Immature natural killer cell (primary cell): ENCODE data around the gene FOXJ3. TPM values are rescaled to one million over a fixed set of nuclear protein-coding genes. Genes with fewer than 3 reads are reported as not detected.

Experiments
- DNase-seq, 3 donors: peaks; one replicate each; pipeline ENCODE4 v3.0.0; 2022; ENCODE audit warnings: mixed read lengths in 1 of 3
- H3K27ac Mint-ChIP-seq, 6 donors: one replicate each; pipeline ENCODE4 v1.8.0; 2020; ENCODE audit warnings: mixed read lengths in 6 of 6, mild to moderate bottlenecking in 5 of 6, inconsistent platforms in 4 of 6, moderate library complexity in 3 of 6
- H3K27me3 Mint-ChIP-seq, 3 donors: one replicate each; pipeline ENCODE4 v1.8.0; 2020 to 2021; ENCODE audit warnings: low read depth in 3 of 3, mild to moderate bottlenecking in 3 of 3, mixed read lengths in 3 of 3, moderate library complexity in 3 of 3, inconsistent platforms in 1 of 3
- H3K36me3 Mint-ChIP-seq, 3 donors: one replicate each; pipeline ENCODE4 v1.8.0; 2020; ENCODE audit warnings: mixed read lengths in 3 of 3, inconsistent platforms in 2 of 3, mild to moderate bottlenecking in 2 of 3
- H3K4me1 Mint-ChIP-seq, 2 donors: one replicate each; pipeline ENCODE4 v1.8.0; 2020; ENCODE audit warnings: inconsistent platforms in 2 of 2, mild to moderate bottlenecking in 2 of 2, mixed read lengths in 2 of 2, moderate library complexity in 1 of 2
- H3K4me3 Mint-ChIP-seq, 5 donors: one replicate each; pipeline ENCODE4 v1.8.0; 2020; ENCODE audit warnings: mild to moderate bottlenecking in 5 of 5, mixed read lengths in 5 of 5, inconsistent platforms in 3 of 5, moderate library complexity in 3 of 5
- H3K9me3 Mint-ChIP-seq, 6 donors: one replicate each; pipeline ENCODE4 v1.8.0; 2020; ENCODE audit warnings: mild to moderate bottlenecking in 6 of 6, mixed read lengths in 6 of 6, inconsistent platforms in 4 of 6, moderate library complexity in 3 of 6
- polyA plus RNA-seq, 3 donors: library from polyadenylated mRNA; unstranded; fragments of 300-500 nt; fragmentation: Illumina TruSeq; gene quantifications; one replicate each; pipeline ENCODE4 v1.2.3, GENCODE V29; 2021

Gene FOXJ3
- polyA plus RNA-seq, 3 donors from 2014 or later, result 16.3 to 32.3 (median 24.5) TPM

GRCh38 chr1:42179900-42180329, 155.1 kb downstream of the FOXJ3 start:
- peaks cover 7 to 14% of the 10 kb centered on the region in 2 donors for H3K4me1 Mint-ChIP-seq
- H3K27ac Mint-ChIP-seq, result peak overlapping the region in 3 of 6 donors; percentile 12 to 58 (median 34)
- no peak for DNase-seq
- H3K4me3 Mint-ChIP-seq, result no peak overlapping the region
- peaks cover 0 to 5% (median under 1%) of the 10 kb centered on the region in 3 donors for H3K27me3 Mint-ChIP-seq
- H3K9me3 Mint-ChIP-seq, result no peaks in the 10 kb centered on the region
- H3K36me3 Mint-ChIP-seq, result peaks cover 8 to 17% (median 9%) of the 10 kb centered on the region in 3 donors

- H3K4me3 Mint-ChIP-seq, result no peak overlapping the region
- no peak overlapping the region for H3K27ac Mint-ChIP-seq
- no peaks in the 10 kb centered on the region for H3K9me3 Mint-ChIP-seq
- peaks cover 4 to 13% (median 9%) of the 10 kb centered on the region in 3 donors for H3K36me3 Mint-ChIP-seq
- peaks cover 0 to 6% (median 2%) of the 10 kb centered on the region in 3 donors for H3K27me3 Mint-ChIP-seq
- no peak for DNase-seq
- peaks cover 7 to 14% of the 10 kb centered on the region in 2 donors for H3K4me1 Mint-ChIP-seq
These were observed 155.8 kb downstream of the FOXJ3 start for GRCh38 chr1:42179275-42179674.

GRCh38 chr1:42178249-42178648, 156.8 kb downstream of the FOXJ3 start:
- Mint-ChIP-seq H3K4me1 (peaks cover 7 to 14% of the 10 kb centered on the region in 2 donors), H3K36me3 (peaks cover 4 to 13% (median 9%) of the 10 kb centered on the region in 3 donors)

GRCh38 chr1:42177541-42177981, 157.5 kb downstream of the FOXJ3 start:
- no peak for DNase-seq
- Mint-ChIP-seq H3K27me3 (peaks cover 0 to 7% (median 2%) of the 10 kb centered on the region in 3 donors), H3K27ac (no peak overlapping the region)

More at GRCh38 chr1:42178249-42178648, 156.8 kb downstream of the FOXJ3 start:
- DNase-seq, result no peak
- Mint-ChIP-seq H3K27ac (peak overlapping the region in 1 of 6 donors; percentile 24), H3K4me3 (no peak overlapping the region), H3K27me3 (peaks cover 0 to 9% (median 2%) of the 10 kb centered on the region in 3 donors), H3K9me3 (no peaks in the 10 kb centered on the region)

GRCh38 chr1:42176902-42177519, 158.0 kb downstream of the FOXJ3 start:
- Mint-ChIP-seq H3K27ac (no peak overlapping the region), H3K4me1 (peaks cover 7 to 14% of the 10 kb centered on the region in 2 donors), H3K4me3 (no peak overlapping the region), H3K27me3 (peaks cover 0 to 7% (median 4%) of the 10 kb centered on the region in 3 donors), H3K9me3 (no peaks in the 10 kb centered on the region), H3K36me3 (peaks cover 4 to 13% (median 9%) of the 10 kb centered on the region in 3 donors)
- DNase-seq, result peak; percentile 16 to 29 (median 17)

More at GRCh38 chr1:42177541-42177981, 157.5 kb downstream of the FOXJ3 start:
- Mint-ChIP-seq H3K36me3 (peaks cover 4 to 13% (median 9%) of the 10 kb centered on the region in 3 donors), H3K4me3 (no peak overlapping the region), H3K9me3 (no peaks in the 10 kb centered on the region), H3K4me1 (peaks cover 7 to 14% of the 10 kb centered on the region in 2 donors)

- Mint-ChIP-seq H3K4me3 (no peak overlapping the region), H3K27ac (no peak overlapping the region), H3K36me3 (peaks cover 0 to 9% (median 7%) of the 10 kb centered on the region in 3 donors), H3K9me3 (no peaks in the 10 kb centered on the region), H3K27me3 (peaks cover 2 to 4% (median 4%) of the 10 kb centered on the region in 3 donors), H3K4me1 (peaks cover under 1 to 5% of the 10 kb centered on the region in 2 donors)
- DNase-seq, result no peak
These were observed 159.6 kb downstream of the FOXJ3 start for GRCh38 chr1:42175314-42176054.

- Mint-ChIP-seq H3K27me3 (peaks cover 2 to 4% (median 4%) of the 10 kb centered on the region in 3 donors), H3K36me3 (peaks cover 0 to 3% (median under 1%) of the 10 kb centered on the region in 3 donors), H3K4me3 (no peak overlapping the region), H3K27ac (no peak overlapping the region), H3K9me3 (no peaks in the 10 kb centered on the region), H3K4me1 (no peaks in the 10 kb centered on the region)
- DNase-seq, result no peak
These were observed 160.9 kb downstream of the FOXJ3 start for GRCh38 chr1:42173961-42174735.

- peak; percentile 41 to 62 (median 48) for DNase-seq
- Mint-ChIP-seq H3K27me3 (peaks cover 2 to 7% (median 5%) of the 10 kb centered on the region in 3 donors), H3K9me3 (no peaks in the 10 kb centered on the region), H3K4me1 (no peaks in the 10 kb centered on the region), H3K4me3 (no peak overlapping the region), H3K27ac (no peak overlapping the region), H3K36me3 (peaks cover 0 to 3% (median 0%) of the 10 kb centered on the region in 3 donors)
These were observed 161.7 kb downstream of the FOXJ3 start for GRCh38 chr1:42173155-42173933.

- Mint-ChIP-seq H3K9me3 (no peaks in the 10 kb centered on the region), H3K27me3 (peaks cover 2 to 7% (median 5%) of the 10 kb centered on the region in 3 donors), H3K27ac (peak overlapping the region in 1 of 6 donors; percentile 16), H3K4me3 (no peak overlapping the region), H3K36me3 (peaks cover 0 to 3% (median 0%) of the 10 kb centered on the region in 3 donors), H3K4me1 (no peaks in the 10 kb centered on the region)
- no peak for DNase-seq
These were observed 162.5 kb downstream of the FOXJ3 start for GRCh38 chr1:42172381-42173133.

GRCh38 chr1:42171679-42172266, 163.3 kb downstream of the FOXJ3 start:
- H3K27ac Mint-ChIP-seq, result peak overlapping the region in 1 of 6 donors; percentile 41
- no peak for DNase-seq
- H3K36me3 Mint-ChIP-seq, result peaks cover 0 to 1% (median 0%) of the 10 kb centered on the region in 3 donors
- H3K4me3 Mint-ChIP-seq, result no peak overlapping the region
- H3K9me3 Mint-ChIP-seq, result no peaks in the 10 kb centered on the region
- H3K4me1 Mint-ChIP-seq, result no peaks in the 10 kb centered on the region
- peaks cover 2 to 7% (median 5%) of the 10 kb centered on the region in 3 donors for H3K27me3 Mint-ChIP-seq

- H3K4me1 Mint-ChIP-seq, result no peaks in the 10 kb centered on the region
These were observed 164.0 kb downstream of the FOXJ3 start for GRCh38 chr1:42170779-42171621.

More at GRCh38 chr1:42170779-42171621, 164.0 kb downstream of the FOXJ3 start:
- Mint-ChIP-seq H3K4me3 (no peak overlapping the region), H3K9me3 (no peaks in the 10 kb centered on the region), H3K27ac (no peak overlapping the region), H3K27me3 (peaks cover 2 to 8% (median 5%) of the 10 kb centered on the region in 3 donors), H3K36me3 (no peaks in the 10 kb centered on the region)
- DNase-seq, result no peak
